SK-N-SH treated with all-trans-retinoic acid at 6 μM for 48 hours (cell line): ENCODE results near the gene ST6GALNAC2.

Experiments used
- ATAC-seq: fragments of 200-7000 bp; cut with Tn5 transposase; 3 replicates; pipeline ENCODE4 v1.9.1; 2020; ENCODE audit warnings: mild to moderate bottlenecking, moderate library complexity
- ARNTL ChIP-seq: fragments of 450-650 bp; formaldehyde crosslinking; IDR thresholded peaks from 2 replicates; pipeline ENCODE4 v1.5.0; 2020; ENCODE audit warnings: low read depth, mild to moderate bottlenecking, moderate library complexity, borderline replicate concordance
- BACH2 ChIP-seq: fragments of 250-450 bp; sonication (Bioruptor Pico); IDR thresholded peaks from 2 replicates; pipeline ENCODE4 v1.9.0; 2021; ENCODE audit warnings: mild to moderate bottlenecking, borderline replicate concordance
- CSDC2 ChIP-seq: fragments of 250-450 bp; sonication (Bioruptor Pico); IDR thresholded peaks from 2 replicates; pipeline ENCODE4 v1.5.0; 2020; ENCODE audit warnings: mild to moderate bottlenecking, moderate library complexity
- ESRRG ChIP-seq: fragments of 250-450 bp; sonication (Bioruptor Pico); IDR thresholded peaks from 2 replicates; pipeline ENCODE4 v1.6.1; 2021; ENCODE audit warnings: mild to moderate bottlenecking
- GLIS3 ChIP-seq: fragments of 250-450 bp; sonication (Bioruptor Pico); IDR thresholded peaks from 2 replicates; pipeline ENCODE4 v1.5.0; 2020; ENCODE audit warnings: mild to moderate bottlenecking, moderate library complexity
- ISL1 ChIP-seq: fragments of 250-450 bp; sonication (Bioruptor Pico); IDR thresholded peaks from 2 replicates; pipeline ENCODE4 v2.1.2; 2022; ENCODE audit warnings: mild to moderate bottlenecking, moderate library complexity
- OSR1 ChIP-seq: fragments of 250-450 bp; sonication (Bioruptor Pico); IDR thresholded peaks from 2 replicates; pipeline ENCODE4 v1.8.0; 2022; ENCODE audit warnings: moderate library complexity, mild to moderate bottlenecking, inconsistent platforms
- PPARA ChIP-seq: fragments of 250-450 bp; sonication (Bioruptor Pico); IDR thresholded peaks from 2 replicates; pipeline ENCODE4 v1.5.0; 2020; ENCODE audit warnings: mild to moderate bottlenecking, borderline replicate concordance
- RARB ChIP-seq: fragments of 250-450 bp; sonication (Bioruptor Pico); IDR thresholded peaks from 2 replicates; pipeline ENCODE4 v1.8.0; 2021; ENCODE audit warnings: mild to moderate bottlenecking, moderate library complexity
- SNAI2 ChIP-seq: fragments of 250-450 bp; sonication (Bioruptor Pico); IDR thresholded peaks from 2 replicates; pipeline ENCODE4 v1.5.0; 2020; ENCODE audit warnings: mild to moderate bottlenecking, moderate library complexity
- TOX ChIP-seq: fragments of 250-450 bp; sonication (Bioruptor Pico); IDR thresholded peaks from 2 replicates; pipeline ENCODE4 v1.8.0; 2021; ENCODE audit warnings: mild to moderate bottlenecking, moderate library complexity, borderline replicate concordance
- ZFP3 ChIP-seq: fragments of 250-450 bp; sonication (Bioruptor Pico); IDR thresholded peaks from 2 replicates; pipeline ENCODE4 v1.5.0; 2020; ENCODE audit warnings: mild to moderate bottlenecking, moderate library complexity
- ZFP30 ChIP-seq: fragments of 450-650 bp; formaldehyde crosslinking; IDR thresholded peaks from 2 replicates; pipeline ENCODE4 v1.5.0; 2022; ENCODE audit warnings: mild to moderate bottlenecking, moderate library complexity
- ZNF565 ChIP-seq: fragments of 450-650 bp; formaldehyde crosslinking; conservative IDR thresholded peaks from 2 replicates; pipeline ENCODE4 v1.5.0; 2020; ENCODE audit warnings: low read depth, mild to moderate bottlenecking, moderate library complexity
- ZNF8 ChIP-seq: fragments of 450-650 bp; formaldehyde crosslinking; IDR thresholded peaks from 2 replicates; pipeline ENCODE4 v1.5.0; 2020; ENCODE audit warnings: mild to moderate bottlenecking, moderate library complexity
- TF ChIP-seq, protein P1 (sequence below): fragments of 250-450 bp; sonication (Bioruptor Pico); IDR thresholded peaks from 2 replicates; pipeline ENCODE4 v1.8.0; 2020; ENCODE audit warnings: mild to moderate bottlenecking, moderate library complexity, borderline replicate concordance
- TF ChIP-seq, protein P2 (sequence below): fragments of 250-450 bp; sonication (Bioruptor Pico); IDR thresholded peaks from 2 replicates; pipeline ENCODE4 v1.8.0; 2021; ENCODE audit warnings: low read depth, mild to moderate bottlenecking, moderate library complexity, borderline replicate concordance
- TF ChIP-seq, protein P3 (sequence below): fragments of 250-450 bp; sonication (Bioruptor Pico); IDR thresholded peaks from 2 replicates; pipeline ENCODE4 v1.5.1; 2021; ENCODE audit warnings: mild to moderate bottlenecking, moderate library complexity
- TF ChIP-seq, protein P4 (sequence below): fragments of 250-450 bp; sonication (Bioruptor Pico); IDR thresholded peaks from 2 replicates; pipeline ENCODE4 v1.5.0; 2020; ENCODE audit warnings: mild to moderate bottlenecking, moderate library complexity
- TF ChIP-seq, protein P5 (sequence below): fragments of 250-450 bp; sonication (Bioruptor Pico); IDR thresholded peaks from 2 replicates; pipeline ENCODE4 v1.5.1; 2020; ENCODE audit warnings: low read depth, mild to moderate bottlenecking, moderate library complexity

ST6GALNAC2 gene

DNA sequence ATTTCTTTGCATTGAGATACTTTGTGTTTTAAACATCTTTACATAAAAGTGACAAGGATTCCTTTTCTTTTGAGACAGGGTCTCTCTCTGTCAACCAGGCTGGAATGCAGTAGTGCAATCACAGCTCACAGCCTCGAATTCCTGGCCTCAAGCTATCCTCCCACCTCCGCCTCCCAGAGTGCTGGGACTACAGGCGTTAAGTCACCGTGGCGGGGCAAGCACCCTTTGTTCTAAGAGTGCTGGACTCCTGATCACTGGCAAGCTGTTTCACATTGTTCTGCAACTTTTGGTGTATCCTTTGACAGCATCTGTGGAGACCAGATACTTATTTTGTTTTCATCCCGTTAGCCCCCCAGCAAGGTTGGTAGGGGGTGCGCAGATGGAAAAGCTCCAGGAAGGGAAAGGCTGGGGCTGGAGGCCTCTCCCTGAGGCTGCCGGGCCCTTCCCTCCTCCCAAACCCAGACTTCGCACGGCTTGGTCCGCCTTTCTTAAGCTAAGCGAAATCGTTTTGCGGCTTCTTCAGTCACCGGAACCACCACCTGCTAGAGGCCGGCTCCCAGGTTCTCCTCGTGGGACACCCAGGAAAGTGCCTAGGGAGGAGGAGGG is 1.1 kb downstream of the ST6GALNAC2 start (continued):
- TF ChIP-seq, protein P1, sequence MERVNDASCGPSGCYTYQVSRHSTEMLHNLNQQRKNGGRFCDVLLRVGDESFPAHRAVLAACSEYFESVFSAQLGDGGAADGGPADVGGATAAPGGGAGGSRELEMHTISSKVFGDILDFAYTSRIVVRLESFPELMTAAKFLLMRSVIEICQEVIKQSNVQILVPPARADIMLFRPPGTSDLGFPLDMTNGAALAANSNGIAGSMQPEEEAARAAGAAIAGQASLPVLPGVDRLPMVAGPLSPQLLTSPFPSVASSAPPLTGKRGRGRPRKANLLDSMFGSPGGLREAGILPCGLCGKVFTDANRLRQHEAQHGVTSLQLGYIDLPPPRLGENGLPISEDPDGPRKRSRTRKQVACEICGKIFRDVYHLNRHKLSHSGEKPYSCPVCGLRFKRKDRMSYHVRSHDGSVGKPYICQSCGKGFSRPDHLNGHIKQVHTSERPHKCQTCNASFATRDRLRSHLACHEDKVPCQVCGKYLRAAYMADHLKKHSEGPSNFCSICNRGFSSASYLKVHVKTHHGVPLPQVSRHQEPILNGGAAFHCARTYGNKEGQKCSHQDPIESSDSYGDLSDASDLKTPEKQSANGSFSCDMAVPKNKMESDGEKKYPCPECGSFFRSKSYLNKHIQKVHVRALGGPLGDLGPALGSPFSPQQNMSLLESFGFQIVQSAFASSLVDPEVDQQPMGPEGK = no peak
- TF ChIP-seq TOX (CRISPR knock-in tag) = no peak
- TF ChIP-seq ARNTL (CRISPR knock-in tag) = no peak
- no peak for TF ChIP-seq GLIS3 (CRISPR knock-in tag)
- TF ChIP-seq OSR1 (CRISPR knock-in tag) = no peak
- no peak for TF ChIP-seq CSDC2 (CRISPR knock-in tag)

DNA sequence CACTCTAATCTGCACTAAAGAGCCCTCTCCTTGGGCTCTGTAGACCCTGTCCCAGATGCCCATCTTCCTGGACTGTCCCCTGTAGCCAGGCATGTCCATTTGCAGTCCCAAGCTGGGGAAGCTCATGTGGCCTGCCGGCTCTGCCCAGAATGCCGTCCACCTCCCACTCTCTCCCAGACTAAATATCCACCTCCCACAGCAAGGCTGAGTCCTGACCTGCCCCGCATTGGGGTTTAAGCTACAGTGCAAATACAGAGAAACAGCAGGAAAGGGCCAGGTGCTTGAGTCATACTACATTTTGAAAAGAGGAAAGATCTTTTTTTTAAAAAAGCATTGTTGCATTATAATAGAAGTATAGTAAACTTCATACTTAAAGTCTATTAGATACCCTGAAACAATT is 3.0 kb downstream of the ST6GALNAC2 start:
- ATAC-seq = no peak
- TF ChIP-seq ZFP3 (CRISPR knock-in tag) = no peak
- TF ChIP-seq BACH2 (CRISPR knock-in tag) = no peak
- TF ChIP-seq ZNF8 (CRISPR knock-in tag) = no peak
- TF ChIP-seq, protein P2, sequence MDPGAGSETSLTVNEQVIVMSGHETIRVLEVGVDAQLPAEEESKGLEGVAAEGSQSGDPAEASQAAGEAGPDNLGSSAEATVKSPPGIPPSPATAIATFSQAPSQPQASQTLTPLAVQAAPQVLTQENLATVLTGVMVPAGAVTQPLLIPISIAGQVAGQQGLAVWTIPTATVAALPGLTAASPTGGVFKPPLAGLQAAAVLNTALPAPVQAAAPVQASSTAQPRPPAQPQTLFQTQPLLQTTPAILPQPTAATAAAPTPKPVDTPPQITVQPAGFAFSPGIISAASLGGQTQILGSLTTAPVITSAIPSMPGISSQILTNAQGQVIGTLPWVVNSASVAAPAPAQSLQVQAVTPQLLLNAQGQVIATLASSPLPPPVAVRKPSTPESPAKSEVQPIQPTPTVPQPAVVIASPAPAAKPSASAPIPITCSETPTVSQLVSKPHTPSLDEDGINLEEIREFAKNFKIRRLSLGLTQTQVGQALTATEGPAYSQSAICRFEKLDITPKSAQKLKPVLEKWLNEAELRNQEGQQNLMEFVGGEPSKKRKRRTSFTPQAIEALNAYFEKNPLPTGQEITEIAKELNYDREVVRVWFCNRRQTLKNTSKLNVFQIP (CRISPR knock-in tag) = no peak
- TF ChIP-seq, protein P1 = no peak
- TF ChIP-seq TOX (CRISPR knock-in tag) = no peak
- TF ChIP-seq PPARA (CRISPR knock-in tag) = no peak
- no peak for TF ChIP-seq SNAI2
- no peak for TF ChIP-seq OSR1 (CRISPR knock-in tag)
- TF ChIP-seq, protein P3, sequence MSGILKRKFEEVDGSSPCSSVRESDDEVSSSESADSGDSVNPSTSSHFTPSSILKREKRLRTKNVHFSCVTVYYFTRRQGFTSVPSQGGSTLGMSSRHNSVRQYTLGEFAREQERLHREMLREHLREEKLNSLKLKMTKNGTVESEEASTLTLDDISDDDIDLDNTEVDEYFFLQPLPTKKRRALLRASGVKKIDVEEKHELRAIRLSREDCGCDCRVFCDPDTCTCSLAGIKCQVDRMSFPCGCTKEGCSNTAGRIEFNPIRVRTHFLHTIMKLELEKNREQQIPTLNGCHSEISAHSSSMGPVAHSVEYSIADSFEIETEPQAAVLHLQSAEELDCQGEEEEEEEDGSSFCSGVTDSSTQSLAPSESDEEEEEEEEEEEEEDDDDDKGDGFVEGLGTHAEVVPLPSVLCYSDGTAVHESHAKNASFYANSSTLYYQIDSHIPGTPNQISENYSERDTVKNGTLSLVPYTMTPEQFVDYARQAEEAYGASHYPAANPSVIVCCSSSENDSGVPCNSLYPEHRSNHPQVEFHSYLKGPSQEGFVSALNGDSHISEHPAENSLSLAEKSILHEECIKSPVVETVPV (CRISPR knock-in tag) = no peak
- TF ChIP-seq RARB (CRISPR knock-in tag) = no peak
- TF ChIP-seq ARNTL (CRISPR knock-in tag) = no peak
- TF ChIP-seq ZNF565 (CRISPR knock-in tag) = no peak
- TF ChIP-seq, protein P4, sequence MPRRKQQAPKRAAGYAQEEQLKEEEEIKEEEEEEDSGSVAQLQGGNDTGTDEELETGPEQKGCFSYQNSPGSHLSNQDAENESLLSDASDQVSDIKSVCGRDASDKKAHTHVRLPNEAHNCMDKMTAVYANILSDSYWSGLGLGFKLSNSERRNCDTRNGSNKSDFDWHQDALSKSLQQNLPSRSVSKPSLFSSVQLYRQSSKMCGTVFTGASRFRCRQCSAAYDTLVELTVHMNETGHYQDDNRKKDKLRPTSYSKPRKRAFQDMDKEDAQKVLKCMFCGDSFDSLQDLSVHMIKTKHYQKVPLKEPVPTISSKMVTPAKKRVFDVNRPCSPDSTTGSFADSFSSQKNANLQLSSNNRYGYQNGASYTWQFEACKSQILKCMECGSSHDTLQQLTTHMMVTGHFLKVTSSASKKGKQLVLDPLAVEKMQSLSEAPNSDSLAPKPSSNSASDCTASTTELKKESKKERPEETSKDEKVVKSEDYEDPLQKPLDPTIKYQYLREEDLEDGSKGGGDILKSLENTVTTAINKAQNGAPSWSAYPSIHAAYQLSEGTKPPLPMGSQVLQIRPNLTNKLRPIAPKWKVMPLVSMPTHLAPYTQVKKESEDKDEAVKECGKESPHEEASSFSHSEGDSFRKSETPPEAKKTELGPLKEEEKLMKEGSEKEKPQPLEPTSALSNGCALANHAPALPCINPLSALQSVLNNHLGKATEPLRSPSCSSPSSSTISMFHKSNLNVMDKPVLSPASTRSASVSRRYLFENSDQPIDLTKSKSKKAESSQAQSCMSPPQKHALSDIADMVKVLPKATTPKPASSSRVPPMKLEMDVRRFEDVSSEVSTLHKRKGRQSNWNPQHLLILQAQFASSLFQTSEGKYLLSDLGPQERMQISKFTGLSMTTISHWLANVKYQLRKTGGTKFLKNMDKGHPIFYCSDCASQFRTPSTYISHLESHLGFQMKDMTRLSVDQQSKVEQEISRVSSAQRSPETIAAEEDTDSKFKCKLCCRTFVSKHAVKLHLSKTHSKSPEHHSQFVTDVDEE (CRISPR knock-in tag) = no peak
- no peak for TF ChIP-seq CSDC2 (CRISPR knock-in tag)
- no peak for TF ChIP-seq ISL1 (CRISPR knock-in tag)
- TF ChIP-seq ZFP30 (CRISPR knock-in tag) = no peak
- no peak for TF ChIP-seq GLIS3 (CRISPR knock-in tag)
- TF ChIP-seq ESRRG (CRISPR knock-in tag) = no peak
- TF ChIP-seq, protein P5, sequence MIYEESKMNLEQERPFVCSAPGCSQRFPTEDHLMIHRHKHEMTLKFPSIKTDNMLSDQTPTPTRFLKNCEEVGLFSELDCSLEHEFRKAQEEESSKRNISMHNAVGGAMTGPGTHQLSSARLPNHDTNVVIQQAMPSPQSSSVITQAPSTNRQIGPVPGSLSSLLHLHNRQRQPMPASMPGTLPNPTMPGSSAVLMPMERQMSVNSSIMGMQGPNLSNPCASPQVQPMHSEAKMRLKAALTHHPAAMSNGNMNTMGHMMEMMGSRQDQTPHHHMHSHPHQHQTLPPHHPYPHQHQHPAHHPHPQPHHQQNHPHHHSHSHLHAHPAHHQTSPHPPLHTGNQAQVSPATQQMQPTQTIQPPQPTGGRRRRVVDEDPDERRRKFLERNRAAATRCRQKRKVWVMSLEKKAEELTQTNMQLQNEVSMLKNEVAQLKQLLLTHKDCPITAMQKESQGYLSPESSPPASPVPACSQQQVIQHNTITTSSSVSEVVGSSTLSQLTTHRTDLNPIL (CRISPR knock-in tag) = no peak
